ENCODE results near the gene ZMYND19.
"Not testable (repeated sequence)": the region's sequence is repeated elsewhere in the genome, so short reads cannot be mapped to it uniquely, and the experiment has no call there.

The ZMYND19 gene

GRCh38 chr9:137613738-137614523 is 23.6 kb upstream of the ZMYND19 start:
- no peak for DNase-seq

- DNase-seq: no peak
Observed at GRCh38 chr9:137613259-137613658, 22.9 kb upstream of the ZMYND19 start.

- no peak for DNase-seq
Observed at GRCh38 chr9:137612741-137613142, 22.4 kb upstream of the ZMYND19 start.

GRCh38 chr9:137611623-137612609 is 21.6 kb upstream of the ZMYND19 start:
- no peak for DNase-seq

- no peak for DNase-seq
Observed at GRCh38 chr9:137610944-137611343, 20.6 kb upstream of the ZMYND19 start.

GRCh38 chr9:137607141-137607857 is 17.0 kb upstream of the ZMYND19 start:
- no peak for DNase-seq

- DNase-seq: no peak
Observed at GRCh38 chr9:137606734-137607138, 16.4 kb upstream of the ZMYND19 start.

GRCh38 chr9:137606005-137606621 is 15.8 kb upstream of the ZMYND19 start:
- DNase-seq: no peak

GRCh38 chr9:137605121-137606004 is 15.1 kb upstream of the ZMYND19 start, which contains the start of gene ARRDC1:
Gene ARRDC1 (plus strand): TSS chr9:137605686. CDS start chr9:137605718, 32 bp downstream.
- DNase-seq: peak; percentile 92

GRCh38 chr9:137604345-137605086 is 14.2 kb upstream of the ZMYND19 start:
- no peak for DNase-seq

- no peak for DNase-seq
Observed at GRCh38 chr9:137603879-137604278, 13.6 kb upstream of the ZMYND19 start.

- no peak for DNase-seq
Observed at GRCh38 chr9:137602661-137603060, 12.3 kb upstream of the ZMYND19 start.

GRCh38 chr9:137598943-137599342 is 8.6 kb upstream of the ZMYND19 start:
- no peak for DNase-seq

- DNase-seq: not testable (repeated sequence)
Observed at GRCh38 chr9:137596577-137596976, 6.3 kb upstream of the ZMYND19 start.

GRCh38 chr9:137593176-137593575 is 2.9 kb upstream of the ZMYND19 start:
- no peak for DNase-seq

- DNase-seq: no peak
Observed at GRCh38 chr9:137592767-137593166, 2.5 kb upstream of the ZMYND19 start.

GRCh38 chr9:137590123-137590468 is 216 bp downstream of the ZMYND19 start:
- no peak for DNase-seq

GRCh38 chr9:137589441-137590122 is 730 bp downstream of the ZMYND19 start:
- DNase-seq: no peak

GRCh38 chr9:137588891-137589290 is 1.4 kb downstream of the ZMYND19 start:
- no peak for DNase-seq

GRCh38 chr9:137588311-137588710 is 2.0 kb downstream of the ZMYND19 start:
- no peak for DNase-seq

Data from NCI-H1048 (cell line).